Limb (tissue), 2 donors: Measurements from ENCODE around the gene PFDN2.

Source experiments
- DNase-seq, 2 donors: peaks; one replicate each; pipeline ENCODE4 v3.0.0-alpha.2; 2016; ENCODE audit errors: extremely low spot score in 2 of 2

PFDN2 gene

GRCh38 chr1:161106431-161106830 is 11.4 kb downstream of the PFDN2 start:
- no peak for DNase-seq

GRCh38 chr1:161100556-161100955 is 17.3 kb downstream of the PFDN2 start:
- DNase-seq, result no peak

- DNase-seq, result no peak
Observed at GRCh38 chr1:161099090-161099802, 18.6 kb downstream of the PFDN2 start.

- DNase-seq, result peak; percentile 64 to 83
Observed at GRCh38 chr1:161098210-161099068, 19.4 kb downstream of the PFDN2 start, which contains the start of gene KLHDC9. TSS of gene KLHDC9 (plus strand) at chr1:161098361. CDS start at chr1:161098536, 175 bp downstream.

GRCh38 chr1:161096530-161096929 is 21.3 kb downstream of the PFDN2 start:
- no peak for DNase-seq

GRCh38 chr1:161096015-161096414 is 21.8 kb downstream of the PFDN2 start:
- no peak for DNase-seq

- DNase-seq, result no peak
Observed at GRCh38 chr1:161095230-161095629, 22.6 kb downstream of the PFDN2 start.

GRCh38 chr1:161094481-161094880 is 23.4 kb downstream of the PFDN2 start:
- DNase-seq, result no peak

- no peak for DNase-seq
Observed at GRCh38 chr1:161092621-161093028, 25.2 kb downstream of the PFDN2 start.

GRCh38 chr1:161091796-161092507 is 25.9 kb downstream of the PFDN2 start:
- DNase-seq, result no peak

GRCh38 chr1:161091093-161091492 is 26.7 kb downstream of the PFDN2 start:
- no peak for DNase-seq

GRCh38 chr1:161090617-161091016 is 27.2 kb downstream of the PFDN2 start:
- DNase-seq, result no peak

- DNase-seq, result no peak
Observed at GRCh38 chr1:161089938-161090337, 27.9 kb downstream of the PFDN2 start.

- no peak for DNase-seq
Observed at GRCh38 chr1:161089251-161089924, 28.4 kb downstream of the PFDN2 start, which contains the start of gene NECTIN4. TSS of gene NECTIN4 (minus strand) at chr1:161089558. CDS start at chr1:161089296, 262 bp downstream.

- DNase-seq, result no peak
Observed at GRCh38 chr1:161088587-161089110, 29.2 kb downstream of the PFDN2 start.

- DNase-seq, result no peak
Observed at GRCh38 chr1:161086457-161086856, 31.4 kb downstream of the PFDN2 start.

GRCh38 chr1:161085165-161085564 is 32.7 kb downstream of the PFDN2 start:
- no peak for DNase-seq

GRCh38 chr1:161084597-161084988 is 33.2 kb downstream of the PFDN2 start:
- DNase-seq, result no peak

- no peak for DNase-seq
Observed at GRCh38 chr1:161083748-161084596, 33.9 kb downstream of the PFDN2 start.
